Measurements from ENCODE around the gene BATF.

The BATF gene

GRCh38 chr14:75486318-75486717 is 36.0 kb upstream of the BATF start:
- no peak for TF ChIP-seq CTCF (IDR thresholded peaks at IDR 0.05; ENCODE audit: borderline replicate concordance, insufficient read depth, low read depth, low read length)
- no peak overlapping the region for H3K4me3 ChIP-seq (ENCODE audit: low read depth, low read length)

GRCh38 chr14:75487155-75487671 is 35.1 kb upstream of the BATF start:
- TF ChIP-seq CTCF (IDR thresholded peaks at IDR 0.05; ENCODE audit: borderline replicate concordance, insufficient read depth, low read depth, low read length), result no peak

GRCh38 chr14:75489480-75489837 is 32.8 kb upstream of the BATF start:
- no peak overlapping the region for H3K4me3 ChIP-seq (ENCODE audit: low read depth, low read length)
- TF ChIP-seq CTCF (IDR thresholded peaks at IDR 0.05; ENCODE audit: borderline replicate concordance, insufficient read depth, low read depth, low read length), result no peak

More at GRCh38 chr14:75487155-75487671, 35.1 kb upstream of the BATF start:
- no peak overlapping the region for H3K4me3 ChIP-seq (ENCODE audit: low read depth, low read length)

- TF ChIP-seq CTCF (IDR thresholded peaks at IDR 0.05; ENCODE audit: borderline replicate concordance, insufficient read depth, low read depth, low read length), result no peak
- H3K4me3 ChIP-seq (ENCODE audit: low read depth, low read length), result no peak overlapping the region
Measured at GRCh38 chr14:75491376-75491978, 30.8 kb upstream of the BATF start.

GRCh38 chr14:75492832-75493591 is 29.3 kb upstream of the BATF start:
- H3K4me3 ChIP-seq (ENCODE audit: low read depth, low read length), result no peak overlapping the region
- TF ChIP-seq CTCF (IDR thresholded peaks at IDR 0.05; ENCODE audit: borderline replicate concordance, insufficient read depth, low read depth, low read length), result no peak

GRCh38 chr14:75493592-75494087 is 28.6 kb upstream of the BATF start:
- no peak overlapping the region for H3K4me3 ChIP-seq (ENCODE audit: low read depth, low read length)
- no peak for TF ChIP-seq CTCF (IDR thresholded peaks at IDR 0.05; ENCODE audit: borderline replicate concordance, insufficient read depth, low read depth, low read length)

Data from GM12875 (cell line).